Measurements from ENCODE around the gene PRPF8. TPM values are rescaled to one million over a fixed set of nuclear protein-coding genes. Genes with fewer than 3 reads are reported as not detected.

PRPF8 gene
- total RNA-seq, 1 donor from 2014 or later = 263 TPM

GRCh38 chr17:1604831-1605528 lies 79.7 kb downstream of the PRPF8 start:
- H3K9me3 ChIP-seq = no peaks in the 10 kb centered on the region
- no peak for ATAC-seq
- H3K27ac ChIP-seq = peak overlapping the region; percentile 42
- H3K4me1 ChIP-seq = peaks cover 11% of the 10 kb centered on the region
- intact Hi-C loops (cut with DNase I) = no loop called here
- TF ChIP-seq, protein P1, sequence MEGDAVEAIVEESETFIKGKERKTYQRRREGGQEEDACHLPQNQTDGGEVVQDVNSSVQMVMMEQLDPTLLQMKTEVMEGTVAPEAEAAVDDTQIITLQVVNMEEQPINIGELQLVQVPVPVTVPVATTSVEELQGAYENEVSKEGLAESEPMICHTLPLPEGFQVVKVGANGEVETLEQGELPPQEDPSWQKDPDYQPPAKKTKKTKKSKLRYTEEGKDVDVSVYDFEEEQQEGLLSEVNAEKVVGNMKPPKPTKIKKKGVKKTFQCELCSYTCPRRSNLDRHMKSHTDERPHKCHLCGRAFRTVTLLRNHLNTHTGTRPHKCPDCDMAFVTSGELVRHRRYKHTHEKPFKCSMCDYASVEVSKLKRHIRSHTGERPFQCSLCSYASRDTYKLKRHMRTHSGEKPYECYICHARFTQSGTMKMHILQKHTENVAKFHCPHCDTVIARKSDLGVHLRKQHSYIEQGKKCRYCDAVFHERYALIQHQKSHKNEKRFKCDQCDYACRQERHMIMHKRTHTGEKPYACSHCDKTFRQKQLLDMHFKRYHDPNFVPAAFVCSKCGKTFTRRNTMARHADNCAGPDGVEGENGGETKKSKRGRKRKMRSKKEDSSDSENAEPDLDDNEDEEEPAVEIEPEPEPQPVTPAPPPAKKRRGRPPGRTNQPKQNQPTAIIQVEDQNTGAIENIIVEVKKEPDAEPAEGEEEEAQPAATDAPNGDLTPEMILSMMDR (IDR thresholded peaks at IDR 0.05) = no peak
- no peaks in the 10 kb centered on the region for H3K27me3 ChIP-seq
- peaks cover 7% of the 10 kb centered on the region for H3K36me3 ChIP-seq
- H3K4me3 ChIP-seq = no peak overlapping the region
- DNase-seq = no peak

- no peak overlapping the region for H3K27ac ChIP-seq
- H3K27me3 ChIP-seq = no peaks in the 10 kb centered on the region
- TF ChIP-seq, protein P1 (IDR thresholded peaks at IDR 0.05) = no peak
- DNase-seq (no peak), ATAC-seq (no peak)
- intact Hi-C loops (cut with DNase I) = no loop called here
- H3K4me1 ChIP-seq = peaks cover 9% of the 10 kb centered on the region
- H3K36me3 ChIP-seq = no peaks in the 10 kb centered on the region
- H3K9me3 ChIP-seq = no peaks in the 10 kb centered on the region
- H3K4me3 ChIP-seq = no peak overlapping the region
These were observed 83.1 kb downstream of the PRPF8 start for GRCh38 chr17:1601571-1601970.

Other genes starting within 250 kb of the PRPF8 start
- gene CRK, start 228.6 kb downstream of the PRPF8 start, total RNA-seq = 81.3 TPM
- 322 TPM for gene MYO1C, start 192.2 kb downstream of the PRPF8 start, total RNA-seq
- 69.8 TPM for gene INPP5K, start 168.3 kb downstream of the PRPF8 start, total RNA-seq
- gene PITPNA, start 122.1 kb downstream of the PRPF8 start, total RNA-seq = 81.9 TPM
- gene SLC43A2, start 56.0 kb downstream of the PRPF8 start, total RNA-seq = 39.9 TPM
- 48.5 TPM for gene SCARF1, start 39.1 kb downstream of the PRPF8 start, total RNA-seq
- 39.5 TPM for gene RILP, start 35.0 kb downstream of the PRPF8 start, total RNA-seq
- 12.7 TPM for gene TLCD2, start 25.5 kb upstream of the PRPF8 start, total RNA-seq
- gene WDR81, start 39.8 kb upstream of the PRPF8 start, total RNA-seq = 43.9 TPM
- 21.6 TPM for gene SERPINF2, start 58.0 kb upstream of the PRPF8 start, total RNA-seq
- gene SERPINF1, start 77.2 kb upstream of the PRPF8 start, total RNA-seq = 119 TPM
- 17.8 TPM for gene SMYD4, start 145.0 kb upstream of the PRPF8 start, total RNA-seq
- 56.7 TPM for gene RPA1, start 145.1 kb upstream of the PRPF8 start, total RNA-seq